Stimulated activated CD8-positive, alpha-beta memory T cell treated with anti-CD3 and anti-CD28 coated beads, Interleukin-12 subunit alpha, Interleukin-12 subunit beta, amount 100 ng/mL, for 4 hours (primary cell): ENCODE results near the gene CXCL6.

Experiments used
- DNase-seq: peaks from one replicate; pipeline ENCODE4 v3.0.0-alpha.2; 2020; ENCODE audit warnings: low read depth

The CXCL6 gene

DNA sequence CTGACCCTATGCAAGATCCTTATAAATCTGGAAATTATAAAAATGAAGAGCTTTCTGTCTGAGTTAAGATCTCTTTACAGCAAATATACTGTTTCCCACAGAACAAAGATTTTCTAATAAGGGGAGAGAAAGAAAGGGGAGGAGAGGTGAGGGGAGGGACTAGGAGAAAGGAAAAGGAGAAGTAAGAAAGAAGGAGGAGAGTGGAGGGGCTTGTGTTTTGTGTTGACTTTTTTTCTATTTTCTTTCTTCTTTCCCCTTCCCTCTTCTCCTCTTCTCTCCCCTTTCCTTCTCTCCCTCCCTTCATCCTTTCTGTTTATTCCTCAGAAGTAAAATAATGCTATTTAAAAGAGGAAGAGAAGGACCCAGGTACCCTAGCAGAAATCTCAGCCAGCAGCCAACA lies 6.2 kb downstream of the CXCL6 start:
- no peak for DNase-seq

DNA sequence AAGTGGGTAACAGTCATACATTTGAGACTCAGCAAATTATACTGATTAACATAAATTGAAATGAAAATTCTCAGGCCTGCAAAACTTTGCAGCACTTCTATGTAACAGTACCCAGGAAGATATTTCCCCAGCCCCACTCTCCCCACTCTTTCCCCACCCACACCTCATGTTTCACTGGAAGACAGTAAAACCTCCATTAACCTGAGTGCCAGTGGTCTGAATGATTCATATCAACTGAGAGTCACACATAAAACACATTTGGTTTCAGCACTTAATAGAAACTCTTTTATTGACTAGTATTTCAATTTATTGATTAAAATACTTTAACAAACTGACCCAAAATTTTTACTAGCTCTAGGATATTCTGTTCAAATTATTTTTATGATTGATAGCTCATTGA lies 6.9 kb downstream of the CXCL6 start:
- DNase-seq: no peak

DNA sequence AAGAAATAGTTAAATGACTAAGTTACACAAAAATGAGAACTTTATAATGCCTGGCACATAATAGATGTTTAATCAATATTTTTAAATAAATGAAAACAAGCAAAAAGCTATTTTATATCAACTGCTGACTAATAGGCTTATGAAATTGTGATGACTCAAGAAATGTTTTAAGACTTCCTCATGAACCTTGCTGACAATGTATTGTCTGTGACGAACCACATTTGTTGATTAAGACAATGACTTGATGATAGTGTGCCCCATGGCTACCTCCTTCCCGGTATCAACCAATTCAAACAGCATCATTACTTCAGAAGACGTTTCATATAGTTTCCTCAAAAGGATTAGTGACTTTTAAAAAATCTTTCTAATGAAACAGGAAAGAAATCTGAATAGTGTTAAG lies 7.9 kb downstream of the CXCL6 start:
- DNase-seq: no peak

- no peak for DNase-seq
Observed at GRCh38 chr4:73844806-73845205, 8.3 kb downstream of the CXCL6 start.

- DNase-seq: no peak
Observed at GRCh38 chr4:73847526-73848182, 11.2 kb downstream of the CXCL6 start.

GRCh38 chr4:73848183-73848777 lies 11.8 kb downstream of the CXCL6 start:
- DNase-seq: no peak

DNA sequence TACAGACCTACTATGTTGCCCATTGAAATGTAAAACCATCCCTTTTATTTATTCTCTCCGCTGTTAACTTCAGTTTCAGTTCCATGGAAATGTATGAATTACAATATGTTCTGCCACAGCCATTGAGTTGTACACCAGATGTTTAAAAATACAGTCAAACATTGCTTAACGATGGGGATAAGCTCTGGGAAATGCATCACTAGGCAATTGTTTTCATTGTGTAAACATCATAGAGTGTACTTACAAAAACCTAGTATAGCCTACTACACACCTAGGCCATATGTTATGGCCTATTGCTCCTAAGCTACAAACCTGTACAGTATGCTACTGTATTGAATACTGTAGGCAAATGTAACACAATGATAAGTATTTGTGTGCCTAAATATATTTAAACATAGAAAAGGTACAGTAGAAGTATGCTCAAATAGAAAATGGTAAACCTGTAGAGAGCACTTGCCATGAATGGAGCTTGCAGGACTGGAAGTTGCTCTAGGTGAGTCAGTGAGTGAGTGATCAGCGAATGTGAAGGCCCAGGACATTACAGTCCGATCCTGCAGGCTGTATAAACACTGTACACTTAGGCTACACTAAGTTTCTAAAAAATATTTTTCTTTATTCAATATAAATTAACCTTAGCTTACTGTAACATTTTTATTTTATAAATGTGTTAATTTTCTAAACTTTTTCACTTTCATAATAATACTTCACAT lies 13.9 kb downstream of the CXCL6 start:
- DNase-seq: no peak

- no peak for DNase-seq
Observed at GRCh38 chr4:73851293-73851692, 14.8 kb downstream of the CXCL6 start.

DNA sequence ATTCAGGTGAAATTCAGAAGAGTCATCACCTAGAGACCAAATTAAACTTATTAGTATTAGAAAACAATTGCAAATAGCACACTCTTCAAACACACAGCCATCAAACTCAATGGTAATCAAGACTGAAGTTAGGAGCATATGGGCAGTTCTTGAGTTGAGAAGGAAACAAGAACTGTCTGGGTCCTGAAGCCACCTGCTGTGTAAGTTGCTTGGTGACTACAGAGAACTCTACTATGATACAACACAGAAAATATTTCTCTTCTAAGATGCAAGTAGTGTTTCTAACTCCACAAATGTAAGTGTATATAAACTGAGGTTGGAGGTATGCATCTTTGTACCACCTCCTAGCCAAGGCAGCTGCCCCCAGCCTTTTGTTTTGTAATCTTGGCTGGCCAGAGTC lies 16.3 kb downstream of the CXCL6 start:
- DNase-seq: no peak

- no peak for DNase-seq
Observed at GRCh38 chr4:73853246-73853704, 16.8 kb downstream of the CXCL6 start, which contains the start of gene PF4V1. Gene PF4V1, plus strand, starts transcription at chr4:73853296. Its CDS starts 67 bp downstream, at chr4:73853363.

GRCh38 chr4:73853718-73854473 lies 17.4 kb downstream of the CXCL6 start:
- no peak for DNase-seq

GRCh38 chr4:73855406-73855805 lies 18.9 kb downstream of the CXCL6 start:
- DNase-seq: no peak

DNA sequence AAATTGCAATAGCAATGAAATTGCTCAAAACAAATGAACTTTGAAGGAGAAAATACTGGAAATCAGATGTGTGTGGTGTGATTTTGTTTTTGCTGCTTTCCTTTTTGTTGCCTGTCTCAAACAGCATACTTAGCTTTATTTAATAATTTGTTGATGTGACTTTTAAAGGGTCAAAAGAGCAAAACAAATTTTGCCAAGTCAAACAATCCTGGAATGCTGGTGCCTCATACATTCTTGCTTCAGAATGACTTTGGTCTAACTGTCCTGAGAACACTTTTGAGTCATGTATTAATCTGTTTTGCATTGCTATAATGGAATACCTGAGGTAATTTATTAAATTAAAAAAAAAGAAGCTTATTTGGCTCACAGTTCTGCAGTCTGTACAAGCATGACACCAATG lies 20.0 kb downstream of the CXCL6 start:
- DNase-seq: no peak

- DNase-seq: no peak
Observed at GRCh38 chr4:73859614-73860088, 23.2 kb downstream of the CXCL6 start.

DNA sequence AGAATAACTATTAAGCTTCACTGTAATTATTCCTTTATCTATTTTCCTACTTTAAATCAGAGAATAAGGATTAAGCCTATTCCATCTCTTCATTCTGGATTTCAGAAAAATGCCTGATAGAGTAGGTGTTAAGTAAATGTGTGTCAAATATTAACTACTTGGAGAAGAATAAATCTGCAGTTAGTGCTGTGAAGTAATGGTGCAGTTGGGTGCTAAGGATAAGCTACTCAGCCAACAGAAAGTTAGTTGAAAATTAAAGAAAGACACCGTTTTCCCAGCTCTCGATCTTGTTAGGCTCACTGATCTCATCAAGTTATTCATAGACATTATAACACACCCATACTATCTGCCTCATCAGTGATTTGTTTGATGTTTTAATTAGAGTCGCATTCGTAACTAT lies 23.7 kb downstream of the CXCL6 start:
- DNase-seq: no peak

DNA sequence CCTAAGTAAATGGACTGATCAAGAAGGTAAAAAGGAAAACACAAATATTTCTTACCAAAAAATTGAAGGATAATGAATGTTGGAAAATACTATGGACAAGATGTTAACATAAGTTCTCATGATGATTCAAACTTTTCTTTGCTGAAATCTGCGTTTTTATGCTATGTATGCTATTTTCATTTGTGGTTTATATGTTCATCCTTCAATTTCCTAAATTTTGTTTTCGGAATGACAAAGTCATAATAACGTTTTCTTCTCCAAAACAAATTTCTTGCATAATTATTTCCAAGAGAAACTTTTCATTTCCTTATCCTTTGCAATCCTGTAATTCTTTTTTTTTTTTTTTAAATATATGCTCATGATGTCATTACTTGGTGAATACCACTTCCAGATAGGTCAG lies 24.4 kb downstream of the CXCL6 start:
- no peak for DNase-seq

GRCh38 chr4:73862322-73862721 lies 25.8 kb downstream of the CXCL6 start:
- DNase-seq: no peak

DNA sequence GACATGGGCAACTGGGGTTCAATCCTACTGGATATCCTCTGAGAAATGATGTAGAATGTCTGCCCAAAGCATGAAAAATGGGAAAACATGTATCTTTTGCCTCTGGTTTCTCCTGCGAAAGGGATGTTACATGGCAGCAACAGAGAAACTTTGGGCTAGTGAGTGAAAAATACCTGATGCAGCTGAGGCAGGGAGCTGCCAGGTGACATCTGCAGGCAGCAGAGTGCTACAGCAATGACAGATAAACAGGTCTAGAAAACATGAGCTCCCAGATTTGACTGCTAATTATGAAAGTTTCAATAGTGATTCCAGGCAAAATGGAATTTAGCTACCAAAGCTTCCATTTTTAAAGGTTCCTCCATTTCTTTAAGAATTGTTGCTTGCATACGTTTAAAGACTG lies 27.9 kb downstream of the CXCL6 start:
- no peak for DNase-seq

DNA sequence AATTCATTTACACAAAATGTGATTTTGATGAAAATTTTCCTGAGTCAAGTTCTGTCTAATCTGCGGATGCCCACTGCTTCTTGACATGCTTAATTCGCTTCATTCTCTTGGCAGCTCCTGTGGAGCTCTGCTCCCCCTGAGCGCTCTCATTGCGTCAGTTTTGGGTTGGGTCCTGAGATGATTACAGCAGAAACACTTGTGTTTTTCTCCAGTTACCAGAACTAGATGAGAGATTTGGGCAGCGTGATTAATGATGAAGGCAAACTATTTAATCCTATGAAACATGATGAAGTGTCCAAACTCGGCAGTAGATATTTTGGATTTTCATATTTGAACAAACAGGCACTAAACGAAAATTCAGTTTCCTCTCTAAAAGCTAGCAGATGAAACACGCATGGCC lies 28.5 kb downstream of the CXCL6 start:
- DNase-seq: no peak

- no peak for DNase-seq
Observed at GRCh38 chr4:73865431-73866096, 29.1 kb downstream of the CXCL6 start.

DNA sequence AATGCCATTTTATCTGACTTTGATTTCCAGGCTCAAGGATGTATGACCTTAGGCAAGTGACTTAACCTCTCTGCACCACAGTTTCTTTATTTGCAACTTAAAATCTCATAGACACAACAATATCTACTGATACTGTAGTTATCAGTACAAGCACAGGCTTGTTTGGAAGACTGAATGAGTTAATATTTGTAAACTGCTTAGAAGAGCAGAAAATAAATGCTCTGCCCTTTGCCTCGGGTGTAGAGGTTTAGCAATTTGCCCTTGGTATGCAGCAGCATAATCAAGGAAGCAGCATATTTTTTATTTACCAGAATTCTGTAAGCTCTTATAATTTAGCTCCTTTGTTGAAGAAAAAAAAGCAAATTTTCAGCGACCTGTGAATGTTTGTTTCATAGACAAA lies 29.8 kb downstream of the CXCL6 start:
- DNase-seq: no peak

- no peak for DNase-seq
Observed at GRCh38 chr4:73867783-73868182, 31.3 kb downstream of the CXCL6 start.
